Adipocyte (in vitro differentiated cells): ENCODE data around the gene RABAC1.

Source experiments
- DNase-seq: peaks from one replicate; pipeline ENCODE4 v3.0.0-alpha.2; 2015; ENCODE audit warnings: low read depth
- H3K27me3 ChIP-seq: replicated peaks from 2 replicates; pipeline ENCODE4 v1.7.0; 2013; ENCODE audit warnings: mild to moderate bottlenecking, low read length, moderate library complexity; ENCODE audit not compliant: control insufficient read depth, insufficient read depth
- H3K36me3 ChIP-seq: 2 replicates; pipeline ENCODE4 v1.7.0; 2013; ENCODE audit warnings: low read length, mild to moderate bottlenecking, moderate library complexity; ENCODE audit not compliant: control insufficient read depth, insufficient read depth, severe bottlenecking
- H3K4me1 ChIP-seq: 2 replicates; pipeline ENCODE4 v1.7.0; 2013; ENCODE audit warnings: mild to moderate bottlenecking, low read length, moderate library complexity; ENCODE audit not compliant: control insufficient read depth, insufficient read depth
- H3K4me3 ChIP-seq: 2 replicates; pipeline ENCODE4 v1.7.0; 2013; ENCODE audit warnings: mild to moderate bottlenecking, low read length, moderate library complexity
- H3K9ac ChIP-seq: 2 replicates; pipeline ENCODE4 v1.7.0; 2013; ENCODE audit warnings: mild to moderate bottlenecking, low read length, moderate library complexity
- H3K9me3 ChIP-seq: 2 replicates; pipeline ENCODE4 v1.7.0; 2013; ENCODE audit warnings: mild to moderate bottlenecking, low read length, moderate library complexity; ENCODE audit not compliant: control insufficient read depth

The RABAC1 gene

DNA sequence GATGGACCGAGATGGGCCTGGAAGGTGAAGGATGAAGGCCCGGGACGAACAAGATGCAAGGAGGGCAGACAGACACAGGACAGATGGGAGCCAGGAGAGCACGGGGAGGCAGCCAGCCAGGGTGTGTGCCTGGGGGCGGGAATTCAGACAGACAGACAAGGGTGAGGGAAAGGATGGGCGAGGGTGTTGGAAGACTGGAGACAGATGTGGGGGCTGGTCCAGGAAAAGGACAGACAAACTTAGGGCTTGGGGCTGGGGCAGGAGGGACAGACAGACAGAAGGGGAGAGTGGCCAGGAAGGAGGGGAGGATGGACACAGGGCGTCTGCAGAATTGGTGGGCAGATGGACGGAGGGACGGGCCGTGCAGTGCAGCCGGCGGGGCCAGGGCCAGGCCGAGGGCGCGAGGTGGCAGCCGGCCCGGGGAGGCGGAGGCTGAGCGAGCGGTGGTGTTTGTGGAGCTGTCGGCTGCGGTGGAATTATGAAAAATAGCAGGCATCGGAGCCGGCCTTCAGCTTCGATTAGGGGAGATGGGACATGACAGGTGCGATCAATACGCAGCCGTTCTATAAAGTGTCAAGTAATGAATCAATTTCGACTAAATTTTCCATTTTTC is 26.3 kb downstream of the RABAC1 start:
- Histone ChIP-seq H3K9me3 (no peaks in the 10 kb centered on the region), H3K36me3 (no peaks in the 10 kb centered on the region), H3K27me3 (peaks cover 40% of the 10 kb centered on the region), H3K4me1 (peaks cover 18% of the 10 kb centered on the region), H3K4me3 (no peak overlapping the region), H3K9ac (no peak overlapping the region)
- DNase-seq = no peak

DNA sequence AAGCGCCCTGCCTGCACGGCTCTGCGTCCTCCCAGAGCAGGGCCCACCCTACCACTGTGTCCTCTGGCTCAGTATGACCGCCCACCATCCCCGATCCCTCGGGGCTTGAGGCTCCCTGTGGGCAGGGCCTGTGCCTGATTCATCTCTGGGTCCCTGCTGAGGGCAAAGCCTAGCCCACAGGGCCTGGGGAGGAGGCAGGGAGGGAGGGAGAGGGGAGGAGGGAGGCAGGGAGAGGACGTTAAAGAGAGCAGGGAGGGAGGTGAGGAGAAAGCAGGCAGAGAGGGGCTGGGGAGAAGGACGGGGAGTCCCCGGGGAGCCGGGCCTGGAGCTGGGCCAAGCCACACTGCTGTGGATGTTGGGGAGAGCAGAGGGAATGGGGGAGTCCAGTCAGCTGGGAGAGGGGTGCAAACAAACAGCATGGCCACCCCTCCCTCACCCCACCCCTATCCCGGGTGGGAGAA is 26.8 kb downstream of the RABAC1 start:
- no peak overlapping the region for H3K4me3 ChIP-seq
- H3K4me1 ChIP-seq = peaks cover 18% of the 10 kb centered on the region
- no peak for DNase-seq
- no peak overlapping the region for H3K9ac ChIP-seq
- no peaks in the 10 kb centered on the region for H3K9me3 ChIP-seq
- no peaks in the 10 kb centered on the region for H3K36me3 ChIP-seq
- peaks cover 44% of the 10 kb centered on the region for H3K27me3 ChIP-seq

DNA sequence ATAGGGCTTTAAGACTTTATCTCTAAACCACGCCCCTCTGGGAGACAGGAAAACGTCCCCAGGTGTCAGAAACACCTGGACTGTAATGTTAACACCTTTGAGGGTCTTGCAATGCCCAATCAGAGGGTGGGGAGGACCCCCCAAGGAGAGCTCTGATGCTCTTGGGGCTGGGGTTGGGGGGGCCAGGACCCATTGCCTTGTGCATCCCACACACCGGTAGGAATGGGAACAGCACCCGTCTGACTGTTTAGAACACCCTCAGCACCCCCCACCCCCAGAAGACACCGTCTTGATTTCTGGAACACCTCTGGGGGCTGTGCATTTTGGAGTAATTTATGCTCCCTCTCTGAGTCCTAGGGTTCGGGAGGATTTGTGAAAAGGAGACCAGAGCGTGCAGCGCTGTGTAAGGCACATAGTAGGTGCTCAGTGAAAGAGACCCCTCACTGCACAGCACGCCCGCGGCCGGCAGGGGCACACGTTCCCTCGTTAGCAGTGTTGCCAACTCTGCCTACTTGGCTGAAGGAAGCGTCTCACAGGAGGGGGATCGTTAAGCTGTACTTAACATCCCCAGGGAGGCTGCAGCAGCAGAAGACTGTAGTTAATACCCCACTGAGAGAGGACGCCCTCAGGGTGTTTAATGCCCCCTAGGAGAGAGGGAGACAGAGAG is 28.1 kb downstream of the RABAC1 start:
- Histone ChIP-seq H3K27me3 (peaks cover 54% of the 10 kb centered on the region), H3K36me3 (no peaks in the 10 kb centered on the region), H3K4me1 (peaks cover 9% of the 10 kb centered on the region), H3K9ac (no peak overlapping the region), H3K9me3 (no peaks in the 10 kb centered on the region), H3K4me3 (no peak overlapping the region)
- DNase-seq = peak; percentile 27

DNA sequence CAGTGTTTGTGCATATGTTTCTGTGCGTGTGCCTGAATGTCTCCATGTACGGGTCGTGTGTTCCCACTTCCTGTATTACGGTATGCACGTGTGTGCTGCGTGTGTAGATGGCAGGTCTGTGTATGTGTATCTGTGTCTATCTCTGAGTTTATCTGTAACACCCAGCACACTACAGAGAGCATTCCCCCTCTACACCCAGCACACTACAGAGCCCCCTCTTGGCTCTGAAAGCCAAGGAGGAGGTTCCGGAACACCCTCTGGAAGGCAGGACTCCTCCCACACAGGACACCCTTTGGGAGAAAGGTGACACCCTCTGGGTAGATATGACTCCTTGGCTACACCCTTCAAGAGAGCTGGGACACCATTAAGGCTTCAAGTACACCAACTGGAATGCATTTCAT is 28.8 kb downstream of the RABAC1 start:
- Histone ChIP-seq H3K9me3 (no peaks in the 10 kb centered on the region), H3K4me3 (no peak overlapping the region), H3K4me1 (peaks cover 7% of the 10 kb centered on the region), H3K36me3 (no peaks in the 10 kb centered on the region), H3K9ac (no peak overlapping the region), H3K27me3 (peaks cover 61% of the 10 kb centered on the region)
- no peak for DNase-seq

DNA sequence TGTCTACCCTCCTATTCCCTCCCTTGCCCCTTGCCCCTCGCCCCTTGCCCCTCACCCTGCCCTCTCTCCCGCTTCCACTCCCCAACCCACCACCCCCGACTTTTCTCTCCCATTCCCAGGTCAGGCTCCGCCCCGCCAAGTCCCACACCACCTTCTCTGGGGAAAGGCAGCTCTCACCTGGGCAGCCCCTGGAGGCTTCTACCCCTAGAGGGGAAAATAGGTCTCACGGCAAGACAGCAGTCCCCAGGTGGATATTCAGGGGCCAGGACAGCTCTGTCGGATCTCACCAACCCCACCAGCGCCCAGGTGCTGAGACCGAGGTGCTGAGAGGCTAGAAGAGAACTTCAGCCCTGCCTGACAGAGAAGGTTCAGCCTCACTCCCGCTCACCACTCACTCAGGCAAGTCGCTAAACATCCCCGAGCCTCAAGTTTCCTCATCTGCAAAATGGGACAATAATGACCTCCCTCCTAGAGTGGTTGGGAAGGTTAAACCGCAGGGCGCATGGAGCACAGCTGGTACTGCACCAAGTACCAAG is 29.5 kb downstream of the RABAC1 start:
- no peak for DNase-seq
- H3K36me3 ChIP-seq = no peaks in the 10 kb centered on the region
- H3K9ac ChIP-seq = no peak overlapping the region
- no peaks in the 10 kb centered on the region for H3K9me3 ChIP-seq
- peaks cover 7% of the 10 kb centered on the region for H3K4me1 ChIP-seq
- H3K4me3 ChIP-seq = no peak overlapping the region
- H3K27me3 ChIP-seq = peaks cover 68% of the 10 kb centered on the region

DNA sequence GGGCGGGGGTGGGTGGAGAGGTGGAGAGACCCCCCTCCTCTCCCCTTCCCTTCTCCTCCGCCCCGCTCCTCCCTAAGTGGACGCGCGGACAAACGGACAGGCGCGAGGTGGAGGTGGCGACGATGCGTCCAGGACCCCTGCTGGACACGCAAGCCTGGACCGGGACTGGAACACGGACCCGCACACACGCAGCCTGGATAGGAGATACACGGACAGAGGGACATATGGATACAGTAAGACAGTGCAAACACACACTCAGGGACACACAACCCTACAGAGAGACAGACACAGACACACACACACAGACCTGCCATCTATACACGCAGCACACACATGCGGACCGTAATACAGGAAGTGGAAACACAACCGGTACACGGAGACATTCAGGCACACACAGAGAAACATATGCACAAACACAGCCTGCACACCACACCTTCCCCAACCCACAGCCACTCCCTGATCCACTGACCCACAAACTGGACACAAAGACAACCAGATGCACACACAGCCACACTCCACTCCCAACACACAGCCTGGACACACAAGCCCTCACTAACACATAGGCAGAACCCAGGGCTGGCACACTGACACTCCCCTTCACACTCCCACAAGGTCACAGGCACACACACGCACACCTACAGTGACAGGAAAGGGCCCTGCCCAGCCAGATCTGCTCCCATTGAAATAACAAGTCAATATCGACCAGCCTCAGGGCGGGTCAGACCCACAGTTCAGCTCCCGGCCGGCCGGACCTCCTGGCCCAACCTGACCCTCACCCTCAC is 30.2 kb downstream of the RABAC1 start:
- Histone ChIP-seq H3K4me1 (peaks cover 7% of the 10 kb centered on the region), H3K27me3 (peaks cover 70% of the 10 kb centered on the region), H3K36me3 (no peaks in the 10 kb centered on the region), H3K4me3 (no peak overlapping the region), H3K9ac (no peak overlapping the region), H3K9me3 (no peaks in the 10 kb centered on the region)
- no peak for DNase-seq

DNA sequence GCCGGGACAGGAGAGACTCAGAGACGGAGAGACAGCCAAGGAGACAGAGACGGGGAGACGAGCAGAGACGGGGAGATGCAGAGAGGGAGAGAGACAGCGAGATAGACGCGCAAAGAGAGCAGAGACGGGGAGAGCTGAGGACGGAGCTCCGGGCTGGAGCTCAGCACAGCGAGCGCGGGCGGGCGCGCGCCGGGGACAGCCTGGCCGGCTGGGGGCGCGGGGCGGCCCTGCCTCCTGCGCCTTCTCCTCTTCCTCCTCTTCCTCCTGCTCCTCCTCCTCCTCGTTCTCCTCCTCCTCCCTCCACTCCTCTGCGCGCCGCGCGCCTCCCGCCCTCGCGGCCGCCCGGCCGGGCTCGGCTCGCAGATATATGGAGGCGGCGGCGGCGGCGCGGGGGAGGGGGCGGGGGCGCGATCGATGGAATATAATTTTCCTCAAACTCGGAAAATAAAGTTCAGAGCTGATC is 30.9 kb downstream of the RABAC1 start, which contains the start of gene ERFL:
ERFL (minus strand) TSS at position 229 of the 463 bp plus-strand sequence. CDS start 15,530 bp downstream, outside the sequence.
- H3K4me3 ChIP-seq = peak within 1 kb of the TSS; percentile 73
- peaks cover 7% of the 10 kb centered on the region for H3K4me1 ChIP-seq
- peak; percentile 58 for DNase-seq
- no peaks in the 10 kb centered on the region for H3K9me3 ChIP-seq
- H3K9ac ChIP-seq = no peak within 1 kb of the TSS
- no peaks in the 10 kb centered on the region for H3K36me3 ChIP-seq
- peaks cover 67% of the 10 kb centered on the region for H3K27me3 ChIP-seq

DNA sequence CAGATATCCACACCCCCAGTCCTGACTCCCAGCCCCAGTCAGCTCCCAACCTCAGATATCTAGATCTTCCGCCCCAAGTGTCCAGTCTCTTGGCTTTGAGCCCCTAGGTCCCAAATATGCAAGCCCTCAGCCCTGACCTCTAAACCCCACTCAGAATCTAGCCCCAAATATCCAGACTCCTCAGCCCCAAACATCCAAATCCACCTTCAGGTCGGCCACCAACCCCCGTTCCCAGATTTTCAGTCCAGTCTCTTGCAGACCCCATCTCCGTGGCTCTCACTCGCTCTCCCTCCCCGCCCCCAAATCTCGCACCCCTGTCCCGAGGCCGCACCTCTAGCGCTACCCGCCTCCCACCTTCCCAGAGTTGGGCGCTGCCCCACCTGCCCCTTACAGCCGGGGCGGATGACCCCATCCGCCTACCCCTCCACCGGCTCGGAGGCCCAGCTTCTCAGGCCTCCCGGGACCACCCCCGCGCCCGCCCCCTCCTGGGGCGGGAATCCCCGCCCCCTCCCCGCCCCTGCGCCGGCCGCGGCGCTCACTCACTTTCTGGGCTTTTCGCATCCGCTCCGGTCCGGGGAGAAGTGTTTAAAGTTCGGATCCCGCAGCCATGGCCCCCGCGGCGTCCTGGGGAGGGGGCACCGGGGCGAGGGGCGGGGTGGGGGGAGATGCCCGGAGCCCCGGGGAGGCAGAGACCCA is 31.5 kb downstream of the RABAC1 start:
- Histone ChIP-seq H3K27me3 (peaks cover 74% of the 10 kb centered on the region), H3K9me3 (no peaks in the 10 kb centered on the region), H3K4me1 (peaks cover 2% of the 10 kb centered on the region), H3K9ac (no peak overlapping the region), H3K4me3 (peak overlapping the region; percentile 73), H3K36me3 (no peaks in the 10 kb centered on the region)
- no peak for DNase-seq

DNA sequence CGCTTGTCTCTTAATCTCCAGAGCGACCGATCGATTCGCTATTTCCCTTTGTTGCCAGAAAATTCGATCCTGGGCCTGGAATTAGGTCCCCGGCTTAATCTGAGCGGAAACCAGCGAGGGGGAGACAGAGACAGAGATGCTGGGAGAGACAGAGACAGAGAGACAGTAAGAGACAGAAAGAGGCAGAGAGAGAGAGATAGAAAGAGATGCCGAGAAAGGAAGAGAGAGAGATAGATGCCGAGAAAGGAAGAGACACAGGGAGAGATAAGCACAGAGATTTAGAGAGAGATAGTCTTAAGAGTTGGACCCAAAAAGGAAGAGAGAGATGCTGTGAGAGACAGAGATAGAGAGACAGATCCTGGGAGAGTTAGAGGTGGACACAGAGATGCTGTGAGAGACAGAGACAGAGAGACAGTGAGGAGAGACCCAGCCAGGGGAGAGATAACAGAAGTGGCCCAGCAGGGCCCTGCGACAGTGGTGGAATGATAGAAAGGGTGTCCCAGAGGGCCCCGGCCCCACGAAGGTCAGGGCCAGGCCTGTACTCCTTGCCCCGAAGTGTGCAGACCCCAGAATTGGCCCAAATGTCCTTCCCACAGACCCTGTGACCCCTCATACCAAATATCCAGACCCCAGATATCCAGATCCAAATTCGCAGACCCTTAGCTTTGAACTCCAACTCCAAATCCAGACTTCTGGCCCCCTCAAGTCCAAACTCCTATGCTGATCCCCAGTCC is 32.2 kb downstream of the RABAC1 start:
- H3K9ac ChIP-seq = no peak overlapping the region
- no peak for DNase-seq
- H3K4me3 ChIP-seq = no peak overlapping the region

DNA sequence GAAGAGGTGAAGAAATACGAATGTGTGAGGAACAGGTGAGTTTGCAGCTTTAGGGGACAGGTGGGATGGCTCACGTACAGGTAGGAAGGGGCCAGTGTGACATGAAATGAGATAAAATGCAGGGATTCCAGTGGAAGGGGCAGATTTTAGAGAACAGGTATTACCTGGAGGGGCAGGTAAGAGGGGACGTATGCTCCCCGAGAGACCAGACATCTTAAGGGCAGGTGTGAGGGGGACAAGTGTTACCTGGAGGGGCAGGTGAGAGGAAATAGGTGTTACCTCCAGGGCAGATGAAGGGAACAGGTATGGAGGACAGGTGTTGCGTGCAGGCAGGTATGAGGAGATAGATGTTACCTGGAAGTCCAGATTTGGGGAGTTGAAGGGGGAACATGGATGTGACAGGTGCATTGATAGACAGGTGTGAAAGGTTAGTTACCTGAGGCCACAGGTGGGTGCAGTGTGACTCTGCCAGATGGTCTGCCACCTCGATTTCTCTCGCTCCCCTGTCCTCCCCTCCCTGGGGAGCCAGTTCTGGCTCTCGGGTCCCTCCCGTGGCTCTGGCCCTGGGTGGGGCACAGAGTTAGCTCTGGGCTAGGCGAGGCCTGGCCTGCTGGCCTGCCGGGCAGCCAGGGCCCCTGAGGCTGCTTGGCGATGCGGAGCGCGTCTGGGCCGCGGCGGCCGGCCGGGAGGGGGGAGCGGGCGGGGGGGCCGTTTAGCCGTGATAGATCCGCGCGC is 32.9 kb downstream of the RABAC1 start:
- no peaks in the 10 kb centered on the region for H3K9me3 ChIP-seq
- no peaks in the 10 kb centered on the region for H3K36me3 ChIP-seq
- H3K4me1 ChIP-seq = no peaks in the 10 kb centered on the region
- H3K4me3 ChIP-seq = no peak overlapping the region
- peaks cover 68% of the 10 kb centered on the region for H3K27me3 ChIP-seq
- DNase-seq = no peak
- no peak overlapping the region for H3K9ac ChIP-seq

More for the DNA sequence above, 32.2 kb downstream of the RABAC1 start:
- Histone ChIP-seq H3K4me1 (no peaks in the 10 kb centered on the region), H3K36me3 (no peaks in the 10 kb centered on the region), H3K27me3 (peaks cover 74% of the 10 kb centered on the region), H3K9me3 (no peaks in the 10 kb centered on the region)
